GM18508 (cell line): Measurements from ENCODE around the gene YRDC.

Experiments used
- ATAC-seq: cut with Tn5 transposase; IDR thresholded peaks from one replicate; pipeline ENCODE4 v1.9.1; 2021; ENCODE audit warnings: moderate number of reproducible peaks; ENCODE audit not compliant: insufficient read depth, unreplicated experiment

Gene YRDC, protein sequence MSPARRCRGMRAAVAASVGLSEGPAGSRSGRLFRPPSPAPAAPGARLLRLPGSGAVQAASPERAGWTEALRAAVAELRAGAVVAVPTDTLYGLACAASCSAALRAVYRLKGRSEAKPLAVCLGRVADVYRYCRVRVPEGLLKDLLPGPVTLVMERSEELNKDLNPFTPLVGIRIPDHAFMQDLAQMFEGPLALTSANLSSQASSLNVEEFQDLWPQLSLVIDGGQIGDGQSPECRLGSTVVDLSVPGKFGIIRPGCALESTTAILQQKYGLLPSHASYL

GRCh38 chr1:37807555-37808368, at the start of gene YRDC, which contains the start of gene C1orf122:
YRDC (minus strand) TSS chr1:37808208; CDS start chr1:37808180, 28 bp downstream.
C1orf122 (plus strand) TSS chr1:37807790; CDS start chr1:37808405, 615 bp downstream.
- ATAC-seq, result no peak

- ATAC-seq, result no peak
Measured at GRCh38 chr1:37854406-37854805, 46.4 kb upstream of the YRDC start.

GRCh38 chr1:37853157-37853556, 45.1 kb upstream of the YRDC start:
- ATAC-seq, result no peak

DNA sequence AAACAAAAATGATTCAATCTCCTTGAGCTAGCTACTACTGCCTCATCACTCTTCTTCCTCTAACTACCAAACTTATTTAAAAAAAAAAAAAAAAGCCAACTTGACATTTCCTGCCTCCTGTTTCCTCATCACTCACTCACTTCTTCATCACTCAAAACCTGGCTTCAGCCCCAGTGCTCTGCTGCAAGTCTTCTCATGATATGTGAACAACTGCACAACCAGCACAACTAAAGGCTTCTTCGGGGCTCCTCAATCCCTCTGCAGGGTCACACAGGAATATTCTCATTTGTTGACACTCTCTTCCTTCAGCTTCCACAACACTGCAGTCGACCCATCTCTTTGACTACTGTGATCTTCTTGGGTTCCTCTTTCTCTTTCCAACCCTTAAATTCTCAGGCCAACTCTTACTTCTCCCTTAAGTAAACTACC, 43.8 kb upstream of the YRDC start:
- no peak for ATAC-seq

GRCh38 chr1:37851262-37851661, 43.3 kb upstream of the YRDC start:
- no peak for ATAC-seq

DNA sequence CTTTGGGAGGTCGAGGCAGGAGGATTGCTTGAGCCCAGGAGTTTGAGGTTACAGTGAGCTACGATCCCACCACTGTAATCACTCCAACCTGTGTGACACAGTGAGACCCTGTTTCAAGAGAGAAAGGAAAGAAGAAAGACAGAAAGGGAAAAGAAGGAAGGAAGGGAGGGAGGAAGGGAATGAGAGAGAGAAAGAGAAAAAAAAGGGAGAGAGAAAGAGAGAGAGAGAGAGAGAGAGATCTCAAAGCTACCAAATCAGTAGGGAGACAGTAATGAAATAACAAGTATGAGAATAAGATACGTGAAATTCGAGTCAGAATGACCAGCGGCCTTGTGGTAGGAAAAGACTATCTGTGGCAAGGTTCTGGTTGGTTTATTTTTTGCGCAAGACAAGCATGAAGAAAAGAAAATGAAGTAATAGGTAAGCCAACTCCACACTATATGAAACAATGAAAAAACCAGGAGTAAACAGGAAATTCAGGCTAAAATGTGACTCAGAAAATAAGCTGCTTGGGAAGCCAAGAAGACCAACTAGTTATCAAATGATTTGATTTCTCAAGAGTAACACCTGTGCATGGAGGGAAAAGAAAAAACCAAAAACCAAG, 42.4 kb upstream of the YRDC start:
- no peak for ATAC-seq

DNA sequence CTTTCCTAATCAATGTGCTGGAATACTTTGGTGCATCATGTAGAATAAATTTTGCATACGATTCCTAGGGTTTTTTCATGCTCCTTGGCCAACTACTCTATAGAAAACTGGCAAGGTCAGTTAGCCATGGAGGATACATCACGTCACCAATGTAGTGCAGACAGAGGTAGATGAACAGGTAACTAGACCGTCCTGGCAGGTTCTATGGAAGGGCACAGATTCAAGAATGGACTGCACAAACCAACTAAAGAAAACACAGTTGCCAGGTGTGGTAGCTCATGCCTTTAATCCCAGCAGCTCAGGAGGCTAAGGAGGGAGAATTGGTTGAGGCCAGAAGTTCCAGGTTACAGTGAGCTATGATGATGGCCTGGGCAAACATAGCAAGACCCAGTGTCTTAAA, 41.5 kb upstream of the YRDC start:
- no peak for ATAC-seq

DNA sequence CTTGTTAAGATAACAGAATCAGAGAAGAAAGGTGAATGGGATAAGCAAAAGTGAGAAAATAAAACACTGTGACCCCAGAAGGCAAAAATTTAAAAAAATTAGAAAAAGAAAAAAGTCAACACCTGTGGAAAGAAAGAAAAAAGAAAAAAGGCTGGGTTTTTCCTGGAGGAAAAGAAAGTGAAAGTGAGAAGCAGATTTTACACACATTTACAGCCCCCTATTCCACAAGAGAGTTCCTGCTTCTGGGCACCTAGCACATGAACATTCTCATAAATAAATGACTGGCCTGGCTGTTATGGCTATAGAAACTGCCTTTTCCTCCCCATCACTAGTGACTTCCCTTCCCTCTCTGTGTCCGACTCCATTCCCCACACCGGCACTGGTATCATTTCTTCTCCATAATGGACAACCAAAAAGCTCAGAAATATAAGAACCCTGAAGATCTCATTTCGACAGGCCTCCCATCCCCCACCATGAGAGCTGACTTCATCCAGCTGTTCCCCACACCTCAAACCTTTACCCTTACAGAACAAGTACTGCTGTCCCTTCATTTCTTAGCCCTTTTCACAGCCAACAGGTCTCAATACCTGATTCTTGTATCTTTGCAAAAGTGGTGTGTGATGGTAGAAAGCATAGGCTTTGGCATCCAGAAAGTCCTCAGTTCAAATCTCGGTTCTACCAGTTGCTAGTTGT, 38.8 kb upstream of the YRDC start:
- no peak for ATAC-seq

DNA sequence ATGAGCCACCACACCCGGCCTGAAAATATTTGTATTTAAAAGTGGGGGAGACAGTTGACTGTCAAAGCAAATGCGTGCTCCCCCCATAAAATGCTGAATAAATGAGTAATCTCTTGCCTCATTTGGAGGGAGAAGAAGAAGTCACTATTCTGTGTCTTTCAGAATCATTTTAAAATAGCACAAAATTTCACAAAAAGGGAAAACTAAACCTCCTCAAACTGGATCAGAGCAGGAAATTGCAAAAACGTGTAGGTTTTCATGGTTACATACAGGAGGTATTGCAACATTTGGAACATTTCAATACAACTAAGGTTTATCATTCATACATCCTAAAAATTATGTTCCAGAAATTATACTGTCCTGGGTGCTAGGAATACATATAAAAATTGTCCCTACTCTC, 37.8 kb upstream of the YRDC start:
- ATAC-seq, result no peak

- ATAC-seq, result no peak
Measured at GRCh38 chr1:37845049-37845646, 37.1 kb upstream of the YRDC start.

GRCh38 chr1:37844536-37844935, 36.5 kb upstream of the YRDC start:
- ATAC-seq, result no peak

DNA sequence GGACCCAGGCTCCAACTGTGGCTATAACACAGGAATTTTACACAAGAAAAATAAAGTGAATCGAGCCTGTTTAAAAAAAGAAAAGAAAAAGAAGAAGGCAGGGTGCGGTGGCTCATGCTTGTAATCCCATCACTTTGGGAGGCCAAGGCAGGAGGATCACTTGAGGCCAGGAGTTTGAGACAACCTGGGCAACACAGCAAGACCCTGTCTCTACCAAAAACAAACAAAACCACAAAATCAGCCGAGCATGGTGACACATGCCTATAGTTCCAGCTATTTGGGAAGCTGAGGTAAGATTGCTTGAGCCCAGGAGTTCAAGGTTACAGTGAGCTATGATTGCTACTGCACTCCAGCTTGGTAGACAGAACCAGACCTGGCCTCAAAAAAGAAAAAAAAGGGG, 33.6 kb upstream of the YRDC start:
- no peak for ATAC-seq

DNA sequence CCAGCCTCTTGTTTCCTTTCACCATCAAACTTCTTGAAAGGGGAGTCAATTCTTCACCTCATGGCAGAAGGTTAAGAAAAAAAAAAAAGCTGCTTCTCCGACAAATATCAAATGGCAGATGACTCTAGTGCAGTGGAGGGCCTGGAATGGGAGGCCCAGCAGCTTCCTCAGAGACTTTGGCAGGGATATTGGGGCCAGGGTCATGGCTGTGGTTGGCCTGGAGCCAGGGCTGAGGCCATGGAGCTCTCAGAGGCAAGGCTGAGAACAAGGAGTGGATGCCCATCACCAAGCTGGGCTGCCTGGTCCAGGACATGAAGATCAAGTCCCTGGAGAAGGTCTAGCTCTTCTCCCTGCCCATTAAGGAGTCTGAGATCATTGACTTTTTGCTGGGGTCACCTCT, 32.7 kb upstream of the YRDC start:
- ATAC-seq, result no peak

DNA sequence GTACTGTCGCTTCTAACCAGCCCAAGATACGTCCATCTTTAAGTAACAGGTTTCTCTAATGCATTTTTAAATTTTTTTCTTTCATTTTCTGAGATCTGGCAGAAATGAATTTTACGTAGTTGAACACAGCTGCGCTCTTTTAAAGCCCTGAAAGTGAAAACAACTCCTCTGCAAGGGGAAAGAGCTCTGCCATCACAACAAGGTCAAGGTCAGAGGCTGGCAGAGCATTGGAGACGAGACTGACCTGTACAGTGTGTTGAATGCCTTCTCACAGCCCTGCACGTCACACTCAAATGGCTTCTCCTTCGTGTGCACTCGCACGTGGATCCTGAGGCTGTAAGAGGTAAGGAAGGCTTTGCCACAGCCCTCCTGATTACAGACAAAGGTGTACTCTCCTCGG, 31.7 kb upstream of the YRDC start:
- ATAC-seq, result no peak

GRCh38 chr1:37836788-37837187, 28.8 kb upstream of the YRDC start:
- no peak for ATAC-seq

- ATAC-seq, result no peak
Measured at GRCh38 chr1:37831809-37832208, 23.8 kb upstream of the YRDC start.

- ATAC-seq, result no peak
Measured at GRCh38 chr1:37831109-37831508, 23.1 kb upstream of the YRDC start.

- no peak for ATAC-seq
Measured at GRCh38 chr1:37828410-37829074, 20.5 kb upstream of the YRDC start.

- ATAC-seq, result no peak
Measured at GRCh38 chr1:37825506-37825905, 17.5 kb upstream of the YRDC start.

GRCh38 chr1:37824001-37824400, 16.0 kb upstream of the YRDC start:
- ATAC-seq, result no peak
